HepG2 (cell line): ENCODE data around the gene NLRC5. TPM values are rescaled to one million over a fixed set of nuclear protein-coding genes. Genes with fewer than 3 reads are reported as not detected.

Source experiments
- FOSL1 ChIP-seq: sonication (generic); formaldehyde crosslinking; IDR thresholded peaks from 2 replicates; pipeline ENCODE4 v1.9.0; 2021; ENCODE audit warnings: missing genetic modification reagents, borderline replicate concordance
- FOXP1 ChIP-seq, 2 experiments: fragments of 450-650 bp in 1 of 2; IDR thresholded peaks; 2 replicates each; pipeline ENCODE4 v1.6.1; 2017 to 2018; ENCODE audit warnings: antibody characterized with exemption in 1 of 2
- NFKB2 ChIP-seq: sonication (generic); formaldehyde crosslinking; IDR thresholded peaks from 2 replicates; pipeline ENCODE4 v1.4.0; 2020; ENCODE audit warnings: missing genetic modification reagents, borderline replicate concordance
- SCMH1 ChIP-seq: sonication (generic); formaldehyde crosslinking; IDR thresholded peaks from 2 replicates; pipeline ENCODE4 v1.9.0; 2021; ENCODE audit warnings: missing genetic modification reagents, mild to moderate bottlenecking, borderline replicate concordance
- ZBTB26 ChIP-seq: IDR thresholded peaks from 2 replicates; pipeline ENCODE4 v1.6.1; 2016; ENCODE audit warnings: missing compliant biosample characterization, missing genetic modification reagents, borderline replicate concordance
- ZBTB8A ChIP-seq: sonication (generic); formaldehyde crosslinking; IDR thresholded peaks from 2 replicates; pipeline ENCODE4 v1.4.0; 2020; ENCODE audit warnings: mild to moderate bottlenecking, low read depth, missing genetic modification reagents, borderline replicate concordance
- ZKSCAN1 ChIP-seq: fragments of 150-350 bp; IDR thresholded peaks from 2 replicates; pipeline ENCODE4 v1.6.1; 2014; ENCODE audit warnings: low read length
- ZKSCAN8 ChIP-seq: IDR thresholded peaks from 2 replicates; pipeline ENCODE4 v1.6.1; 2016; ENCODE audit warnings: borderline replicate concordance, missing genetic modification reagents, missing compliant biosample characterization
- ZMYM4 ChIP-seq: sonication (generic); formaldehyde crosslinking; IDR thresholded peaks from 2 replicates; pipeline ENCODE4 v1.8.1; 2023; ENCODE audit warnings: mild to moderate bottlenecking, missing genetic modification reagents
- ZNF253 ChIP-seq: sonication (generic); formaldehyde crosslinking; IDR thresholded peaks from 2 replicates; pipeline ENCODE4 v1.8.0; 2022; ENCODE audit warnings: mild to moderate bottlenecking, missing genetic modification reagents, borderline replicate concordance
- ZNF746 ChIP-seq: sonication (generic); formaldehyde crosslinking; IDR thresholded peaks from 2 replicates; pipeline ENCODE4 v1.8.0; 2022; ENCODE audit warnings: mild to moderate bottlenecking, missing genetic modification reagents
- ZNF780A ChIP-seq: sonication (generic); formaldehyde crosslinking; IDR thresholded peaks from 2 replicates; pipeline ENCODE4 v1.8.0; 2022; ENCODE audit warnings: mild to moderate bottlenecking, missing genetic modification reagents, moderate library complexity
- ZNF788 ChIP-seq: sonication (generic); formaldehyde crosslinking; IDR thresholded peaks from 2 replicates; pipeline ENCODE4 v1.5.0; 2020; ENCODE audit warnings: mild to moderate bottlenecking, missing genetic modification reagents, borderline replicate concordance
- ZSCAN31 ChIP-seq: sonication (generic); formaldehyde crosslinking; IDR thresholded peaks from 2 replicates; pipeline ENCODE4 v1.5.0; 2020; ENCODE audit warnings: low read depth, mild to moderate bottlenecking, missing genetic modification reagents
- polyA plus RNA-seq, 8 experiments: library from polyadenylated mRNA; depleted of rRNA in 3 of 8; stranded (reverse) in 7 of 8; unstranded in 1 of 8; fragments of >200 nt; fragmentation: Illumina TruSeq in 4 of 8; extraction: Trizol in 4 of 8; gene quantifications; 2 replicates each; pipeline versions ENCODE4 v1.2.1 to v1.2.3, GENCODE V29; 2011 to 2016; ENCODE audit warnings: low read depth in 4 of 8, missing spikeins in 1 of 8, mixed read lengths in 1 of 8; ENCODE audit not compliant: insufficient read depth in 1 of 8
- total RNA-seq, 5 experiments: library from RNA; depleted of rRNA; stranded (reverse); fragments of >200 nt; fragmentation: Illumina TruSeq; extraction: Trizol; gene quantifications; 2 replicates each; pipeline ENCODE4 v1.2.3, GENCODE V29; 2016; ENCODE audit warnings: low read depth in 1 of 5
- TF ChIP-seq, protein P1 (sequence below): sonication (generic); formaldehyde crosslinking; IDR thresholded peaks from 2 replicates; pipeline ENCODE4 v1.4.0; 2020; ENCODE audit warnings: mild to moderate bottlenecking, missing genetic modification reagents
- TF ChIP-seq, protein P2 (sequence below): sonication (generic); formaldehyde crosslinking; IDR thresholded peaks from 2 replicates; pipeline ENCODE4 v1.9.0; 2021; ENCODE audit warnings: missing genetic modification reagents, borderline replicate concordance
- TF ChIP-seq, protein P3 (sequence below): IDR thresholded peaks from 2 replicates; pipeline ENCODE4 v1.6.1; 2016; ENCODE audit warnings: control low read depth
- TF ChIP-seq, protein P4 (sequence below): sonication (generic); formaldehyde crosslinking; IDR thresholded peaks from 2 replicates; pipeline ENCODE4 v1.5.0; 2020; ENCODE audit warnings: mild to moderate bottlenecking, missing genetic modification reagents

The NLRC5 gene
- total and polyA plus RNA-seq, 2 of the 13 experiments (the other 11 are each of a cell fraction or from before 2014, with no cell fraction given) = 6.3 to 12.7 TPM

- TF ChIP-seq ZBTB26 (CRISPR knock-in tag) = no peak
- TF ChIP-seq NFKB2 = peak; percentile 33; the same call in 1 of the 2 replicates
- no peak for TF ChIP-seq ZKSCAN1
- no peak for TF ChIP-seq FOSL1 (CRISPR knock-in tag)
- no peak for TF ChIP-seq SCMH1
- TF ChIP-seq, protein P1, sequence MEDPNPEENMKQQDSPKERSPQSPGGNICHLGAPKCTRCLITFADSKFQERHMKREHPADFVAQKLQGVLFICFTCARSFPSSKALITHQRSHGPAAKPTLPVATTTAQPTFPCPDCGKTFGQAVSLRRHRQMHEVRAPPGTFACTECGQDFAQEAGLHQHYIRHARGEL (CRISPR knock-in tag) = no peak
- no peak for TF ChIP-seq ZKSCAN8 (CRISPR knock-in tag)
- TF ChIP-seq, protein P2, sequence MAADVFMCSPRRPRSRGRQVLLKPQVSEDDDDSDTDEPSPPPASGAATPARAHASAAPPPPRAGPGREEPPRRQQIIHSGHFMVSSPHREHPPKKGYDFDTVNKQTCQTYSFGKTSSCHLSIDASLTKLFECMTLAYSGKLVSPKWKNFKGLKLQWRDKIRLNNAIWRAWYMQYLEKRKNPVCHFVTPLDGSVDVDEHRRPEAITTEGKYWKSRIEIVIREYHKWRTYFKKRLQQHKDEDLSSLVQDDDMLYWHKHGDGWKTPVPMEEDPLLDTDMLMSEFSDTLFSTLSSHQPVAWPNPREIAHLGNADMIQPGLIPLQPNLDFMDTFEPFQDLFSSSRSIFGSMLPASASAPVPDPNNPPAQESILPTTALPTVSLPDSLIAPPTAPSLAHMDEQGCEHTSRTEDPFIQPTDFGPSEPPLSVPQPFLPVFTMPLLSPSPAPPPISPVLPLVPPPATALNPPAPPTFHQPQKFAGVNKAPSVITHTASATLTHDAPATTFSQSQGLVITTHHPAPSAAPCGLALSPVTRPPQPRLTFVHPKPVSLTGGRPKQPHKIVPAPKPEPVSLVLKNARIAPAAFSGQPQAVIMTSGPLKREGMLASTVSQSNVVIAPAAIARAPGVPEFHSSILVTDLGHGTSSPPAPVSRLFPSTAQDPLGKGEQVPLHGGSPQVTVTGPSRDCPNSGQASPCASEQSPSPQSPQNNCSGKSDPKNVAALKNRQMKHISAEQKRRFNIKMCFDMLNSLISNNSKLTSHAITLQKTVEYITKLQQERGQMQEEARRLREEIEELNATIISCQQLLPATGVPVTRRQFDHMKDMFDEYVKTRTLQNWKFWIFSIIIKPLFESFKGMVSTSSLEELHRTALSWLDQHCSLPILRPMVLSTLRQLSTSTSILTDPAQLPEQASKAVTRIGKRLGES = no peak
- TF ChIP-seq, protein P3, sequence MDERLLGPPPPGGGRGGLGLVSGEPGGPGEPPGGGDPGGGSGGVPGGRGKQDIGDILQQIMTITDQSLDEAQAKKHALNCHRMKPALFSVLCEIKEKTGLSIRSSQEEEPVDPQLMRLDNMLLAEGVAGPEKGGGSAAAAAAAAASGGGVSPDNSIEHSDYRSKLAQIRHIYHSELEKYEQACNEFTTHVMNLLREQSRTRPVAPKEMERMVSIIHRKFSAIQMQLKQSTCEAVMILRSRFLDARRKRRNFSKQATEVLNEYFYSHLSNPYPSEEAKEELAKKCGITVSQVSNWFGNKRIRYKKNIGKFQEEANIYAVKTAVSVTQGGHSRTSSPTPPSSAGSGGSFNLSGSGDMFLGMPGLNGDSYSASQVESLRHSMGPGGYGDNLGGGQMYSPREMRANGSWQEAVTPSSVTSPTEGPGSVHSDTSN (CRISPR knock-in tag) = no peak
- TF ChIP-seq ZBTB8A = no peak
- TF ChIP-seq, protein P4, sequence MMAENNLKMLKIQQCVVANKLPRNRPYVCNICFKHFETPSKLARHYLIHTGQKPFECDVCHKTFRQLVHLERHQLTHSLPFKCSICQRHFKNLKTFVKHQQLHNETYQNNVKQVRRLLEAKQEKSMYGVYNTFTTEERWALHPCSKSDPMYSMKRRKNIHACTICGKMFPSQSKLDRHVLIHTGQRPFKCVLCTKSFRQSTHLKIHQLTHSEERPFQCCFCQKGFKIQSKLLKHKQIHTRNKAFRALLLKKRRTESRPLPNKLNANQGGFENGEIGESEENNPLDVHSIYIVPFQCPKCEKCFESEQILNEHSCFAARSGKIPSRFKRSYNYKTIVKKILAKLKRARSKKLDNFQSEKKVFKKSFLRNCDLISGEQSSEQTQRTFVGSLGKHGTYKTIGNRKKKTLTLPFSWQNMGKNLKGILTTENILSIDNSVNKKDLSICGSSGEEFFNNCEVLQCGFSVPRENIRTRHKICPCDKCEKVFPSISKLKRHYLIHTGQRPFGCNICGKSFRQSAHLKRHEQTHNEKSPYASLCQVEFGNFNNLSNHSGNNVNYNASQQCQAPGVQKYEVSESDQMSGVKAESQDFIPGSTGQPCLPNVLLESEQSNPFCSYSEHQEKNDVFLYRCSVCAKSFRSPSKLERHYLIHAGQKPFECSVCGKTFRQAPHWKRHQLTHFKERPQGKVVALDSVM (CRISPR knock-in tag) = no peak
- TF ChIP-seq ZNF746 (CRISPR knock-in tag) = peak; percentile 22
- TF ChIP-seq ZNF788 (CRISPR knock-in tag) = no peak
- no peak for TF ChIP-seq ZNF780A (CRISPR knock-in tag)
- no peak for TF ChIP-seq ZSCAN31 (CRISPR knock-in tag)
- no peak for TF ChIP-seq FOXP1 (IDR thresholded peaks at IDR 0.05)
- TF ChIP-seq FOXP1 (CRISPR knock-in tag; IDR thresholded peaks at IDR 0.05) = no peak
- no peak for TF ChIP-seq ZNF253 (CRISPR knock-in tag)
- TF ChIP-seq ZMYM4 (CRISPR knock-in tag) = no peak
Measured at GRCh38 chr16:57091975-57092785, 102.8 kb downstream of the NLRC5 start, which contains the start of gene CPNE2 (continued).
